ENCODE measurements around the gene LEMD3.
A peak's percentile ranks its signal among the peaks of the same experiment; 100 is the strongest.

GRCh38 chr12:65123435-65124063 lies 45.8 kb upstream of the LEMD3 start:
- peak; percentile 82 for TF ChIP-seq CTCF (conservative IDR thresholded peaks at IDR 0.05; ENCODE audit: low read length)
- no peak for TF ChIP-seq EZH2phosphoT487 (IDR thresholded peaks at IDR 0.05; ENCODE audit: borderline replicate concordance, low read depth, low read length)
